ENCODE measurements around the gene RBFOX2.
"Not testable (repeated sequence)": the region's sequence is repeated elsewhere in the genome, so short reads cannot be mapped to it uniquely, and the experiment has no call there.

- not testable (repeated sequence) for TF ChIP-seq CHD2 (IDR thresholded peaks at IDR 0.05; ENCODE audit: low read length, partially characterized antibody); RCOR1 (IDR thresholded peaks at IDR 0.05; ENCODE audit: low read length); TAF1 (IDR thresholded peaks at IDR 0.05; ENCODE audit: borderline replicate concordance, low read depth, low read length)
These were observed 15.9 kb upstream of the RBFOX2 start for GRCh38 chr22:36044517-36044916.
